Activated gamma-delta T cell (primary cell): ENCODE results near the gene VPS39.
"Not testable (repeated sequence)": the region's sequence is repeated elsewhere in the genome, so short reads cannot be mapped to it uniquely, and the experiment has no call there.

Experiments
- DNase-seq: peaks from one replicate; lab custom pipeline; 2025; lab: John Stamatoyannopoulos, UW
- total RNA-seq, 2 donors: gene quantifications; one replicate each; lab custom pipeline; 2026; lab: John Stamatoyannopoulos, UW

Gene VPS39, protein sequence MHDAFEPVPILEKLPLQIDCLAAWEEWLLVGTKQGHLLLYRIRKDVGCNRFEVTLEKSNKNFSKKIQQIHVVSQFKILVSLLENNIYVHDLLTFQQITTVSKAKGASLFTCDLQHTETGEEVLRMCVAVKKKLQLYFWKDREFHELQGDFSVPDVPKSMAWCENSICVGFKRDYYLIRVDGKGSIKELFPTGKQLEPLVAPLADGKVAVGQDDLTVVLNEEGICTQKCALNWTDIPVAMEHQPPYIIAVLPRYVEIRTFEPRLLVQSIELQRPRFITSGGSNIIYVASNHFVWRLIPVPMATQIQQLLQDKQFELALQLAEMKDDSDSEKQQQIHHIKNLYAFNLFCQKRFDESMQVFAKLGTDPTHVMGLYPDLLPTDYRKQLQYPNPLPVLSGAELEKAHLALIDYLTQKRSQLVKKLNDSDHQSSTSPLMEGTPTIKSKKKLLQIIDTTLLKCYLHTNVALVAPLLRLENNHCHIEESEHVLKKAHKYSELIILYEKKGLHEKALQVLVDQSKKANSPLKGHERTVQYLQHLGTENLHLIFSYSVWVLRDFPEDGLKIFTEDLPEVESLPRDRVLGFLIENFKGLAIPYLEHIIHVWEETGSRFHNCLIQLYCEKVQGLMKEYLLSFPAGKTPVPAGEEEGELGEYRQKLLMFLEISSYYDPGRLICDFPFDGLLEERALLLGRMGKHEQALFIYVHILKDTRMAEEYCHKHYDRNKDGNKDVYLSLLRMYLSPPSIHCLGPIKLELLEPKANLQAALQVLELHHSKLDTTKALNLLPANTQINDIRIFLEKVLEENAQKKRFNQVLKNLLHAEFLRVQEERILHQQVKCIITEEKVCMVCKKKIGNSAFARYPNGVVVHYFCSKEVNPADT
- 141 to 150 reads per million in 2 donors for total RNA-seq

DNA sequence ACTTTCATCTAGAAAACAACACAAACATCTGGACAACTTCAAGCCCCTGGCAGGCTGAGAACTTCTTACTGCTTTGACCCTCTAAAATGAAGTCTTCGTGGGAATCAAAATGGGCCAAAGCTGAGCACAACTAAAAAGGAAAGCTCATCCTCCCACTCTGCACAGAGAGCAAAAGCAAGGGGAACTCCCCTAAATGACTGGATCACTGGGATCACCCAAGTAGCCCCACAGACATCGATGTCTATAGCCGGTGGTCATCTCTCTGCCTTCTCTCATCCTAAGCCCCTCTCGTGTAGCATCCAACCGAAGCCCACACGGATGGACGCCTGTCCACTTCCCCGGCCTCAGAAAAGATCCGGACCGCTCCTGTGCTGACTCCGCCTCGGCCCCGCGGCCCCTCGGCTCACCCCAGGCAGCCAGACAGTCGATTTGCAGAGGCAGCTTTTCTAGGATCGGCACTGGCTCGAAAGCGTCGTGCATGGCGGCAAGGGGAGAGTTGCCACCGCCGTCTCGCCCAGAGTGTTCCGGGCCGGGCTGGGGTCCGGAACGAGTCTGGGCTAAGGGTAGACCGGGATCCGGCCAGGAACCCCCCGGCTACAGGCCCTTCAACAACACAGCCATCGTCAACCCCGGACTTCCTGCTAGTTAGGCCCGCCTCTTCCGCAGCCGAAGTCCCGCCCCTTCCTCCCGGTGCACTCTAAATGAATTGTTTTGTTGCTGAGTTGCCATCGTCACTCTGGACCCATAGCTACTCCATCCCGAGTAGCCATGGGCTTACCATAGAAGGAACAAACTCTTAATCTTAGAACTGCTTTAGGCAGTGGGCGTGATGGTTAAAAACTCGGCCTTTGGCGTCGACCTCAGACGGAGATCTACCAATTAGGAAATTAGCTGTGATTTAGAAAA is at the start of gene VPS39:
VPS39 (minus strand) TSS at position 631 of the 906 bp plus-strand sequence; CDS start at position 480, 151 bp downstream.
- DNase-seq = peak; percentile 48

DNA sequence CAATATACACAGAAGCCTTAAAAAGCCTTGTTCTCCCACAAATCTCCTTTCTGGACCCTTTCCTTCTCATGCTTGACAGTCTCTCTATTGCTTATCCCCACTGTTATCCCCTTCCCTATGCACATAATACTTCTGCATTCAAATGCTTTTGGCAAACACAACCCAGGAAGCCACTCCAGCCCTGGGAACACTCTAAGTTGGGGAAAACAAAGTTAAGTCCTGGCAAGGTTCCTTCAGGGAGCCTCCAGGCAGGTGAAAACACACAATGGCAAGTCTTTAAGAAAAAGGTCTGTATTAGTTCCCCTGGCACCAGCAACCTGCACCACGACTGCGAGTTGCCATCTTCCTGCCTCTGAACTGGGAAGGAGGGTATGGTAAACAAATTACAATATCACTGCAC is 45.2 kb upstream of the VPS39 start:
- no peak for DNase-seq

DNA sequence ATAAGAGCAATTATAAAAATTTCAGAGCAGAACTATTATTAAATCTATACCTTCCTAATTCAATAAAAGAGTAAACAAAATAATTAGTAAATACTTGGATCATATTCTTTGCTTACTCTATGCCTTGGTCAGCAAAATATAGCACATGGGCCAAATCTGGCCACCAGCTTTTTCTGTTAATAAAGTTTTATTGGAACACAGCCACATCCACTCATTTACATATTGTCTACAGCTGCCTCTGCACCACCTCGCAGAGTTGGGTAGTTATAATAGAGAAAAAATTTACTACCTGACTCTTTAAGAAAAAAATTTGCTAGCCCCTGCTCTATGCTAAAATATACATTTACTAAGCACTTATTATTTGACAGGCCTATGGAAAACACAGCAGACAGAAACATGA is 32.7 kb upstream of the VPS39 start:
- DNase-seq = no peak

DNA sequence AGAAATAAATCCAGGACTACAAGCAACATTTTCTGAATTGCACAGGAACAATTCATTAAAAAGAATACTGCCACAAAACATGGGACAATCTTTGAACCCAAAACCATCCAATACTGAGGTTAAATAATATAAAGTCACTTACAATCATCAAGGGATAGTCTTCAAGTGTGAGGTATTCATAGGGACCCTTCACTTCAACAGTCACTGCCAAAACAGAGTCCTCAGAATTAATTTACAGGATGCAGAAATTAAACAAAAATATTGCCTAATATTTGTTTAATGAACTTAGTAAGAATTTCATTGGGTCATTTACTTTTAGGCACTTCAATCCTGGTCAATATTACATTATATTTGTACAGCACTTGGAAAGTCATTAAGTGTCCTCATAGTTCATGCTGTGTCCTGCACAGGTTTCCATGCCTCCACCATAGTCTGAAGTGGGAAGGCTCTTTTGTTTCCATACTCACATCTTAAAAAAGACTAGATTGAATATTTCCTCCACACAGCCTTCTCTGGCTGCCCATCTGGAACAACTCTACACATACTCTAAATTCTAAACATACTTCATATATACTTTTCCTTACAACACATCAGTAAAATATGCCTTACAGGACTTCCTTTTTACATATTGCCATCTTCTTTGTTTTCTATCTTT is 31.6 kb upstream of the VPS39 start:
- no peak for DNase-seq

DNA sequence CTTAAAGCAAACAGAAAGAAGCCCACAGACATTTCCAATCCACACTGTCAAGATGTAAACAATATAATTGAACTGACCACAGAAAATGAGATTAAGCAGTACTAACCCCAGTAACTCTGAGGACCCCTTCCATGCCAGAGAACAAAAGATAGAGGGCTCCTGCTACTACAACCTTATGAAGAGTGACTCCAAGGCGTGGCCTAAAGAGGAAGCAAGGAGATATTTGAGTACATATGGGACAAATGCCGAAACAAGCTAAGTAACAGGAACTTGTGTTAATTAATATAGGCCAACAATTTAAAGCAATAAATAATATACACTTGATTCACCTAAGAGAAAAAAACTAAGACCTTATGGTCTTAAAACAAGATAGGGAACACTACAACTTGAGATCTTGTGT is 25.0 kb upstream of the VPS39 start:
- no peak for DNase-seq

DNA sequence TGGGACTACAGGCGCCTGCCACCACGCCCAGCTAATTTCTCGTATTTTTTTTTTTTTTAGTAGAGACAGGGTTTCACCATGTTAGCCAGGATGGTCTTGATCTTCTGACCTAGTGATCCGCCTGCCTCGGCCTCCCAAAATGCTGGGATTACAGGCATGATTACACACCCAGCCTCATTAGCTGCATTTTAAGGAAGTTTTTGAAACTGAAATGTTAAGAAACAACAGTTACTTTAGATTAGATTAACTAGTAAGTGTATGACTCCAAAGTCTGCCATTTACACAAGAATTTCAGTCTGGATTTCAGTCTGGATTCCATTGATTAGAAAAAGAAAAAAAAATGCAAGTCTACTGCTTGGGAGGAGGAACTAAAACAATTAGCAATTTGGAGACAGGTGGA is 24.5 kb upstream of the VPS39 start:
- no peak for DNase-seq

DNA sequence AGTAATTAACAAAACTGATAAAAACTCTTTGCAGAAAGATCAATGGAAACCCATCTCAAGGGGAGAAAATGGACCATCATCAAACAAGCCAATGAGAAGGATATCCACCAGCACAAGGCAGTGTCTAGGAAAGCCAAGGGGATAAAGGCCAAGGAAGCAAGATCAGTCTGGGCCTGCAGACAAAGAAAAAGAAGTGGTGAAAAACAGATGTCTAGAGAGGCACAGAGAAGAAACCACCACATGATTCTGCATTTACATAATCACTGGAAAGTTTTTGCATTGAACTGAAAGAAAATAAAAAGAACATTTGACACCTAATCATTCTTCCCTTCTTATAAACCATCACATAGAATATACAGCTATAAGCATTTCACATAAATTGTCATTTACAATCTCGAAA is 23.0 kb upstream of the VPS39 start:
- DNase-seq = no peak

DNA sequence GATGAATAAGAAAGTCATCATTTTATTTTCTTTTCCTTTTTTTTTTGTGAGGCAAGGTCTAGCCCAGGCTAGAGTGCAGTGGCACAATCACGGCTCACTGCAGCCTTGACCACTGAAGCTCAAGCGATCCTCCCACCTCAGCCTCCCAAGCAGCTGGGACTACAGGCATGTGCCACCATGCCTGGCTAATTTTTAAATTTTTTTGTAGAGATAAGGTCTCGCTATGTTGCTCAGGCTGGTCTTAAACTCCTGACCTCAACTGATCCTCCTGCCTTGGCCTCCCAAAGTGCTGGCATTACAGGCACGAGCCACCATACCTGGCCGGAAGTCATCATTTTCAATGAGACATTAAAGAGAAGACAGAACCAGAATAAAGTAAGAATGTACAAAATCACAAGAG is 20.9 kb upstream of the VPS39 start:
- DNase-seq = not testable (repeated sequence)

DNA sequence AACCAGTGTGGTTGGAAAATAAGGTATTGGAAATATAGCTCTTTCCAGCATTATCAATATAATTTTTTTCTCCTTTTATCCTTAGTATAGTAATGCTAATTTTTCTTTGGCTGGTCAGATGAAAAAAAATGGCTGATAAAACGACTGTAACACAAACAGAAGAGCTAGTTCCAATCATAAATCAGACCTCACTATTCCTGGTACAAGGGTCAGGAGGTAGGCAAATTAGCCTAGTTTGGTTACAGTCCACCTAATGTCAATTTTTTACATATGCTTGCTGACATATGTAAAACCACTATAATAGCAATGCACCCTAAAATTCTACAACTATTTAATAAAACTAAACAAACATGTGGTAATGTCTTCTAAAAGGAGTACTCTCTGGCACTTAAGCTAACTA is 19.9 kb upstream of the VPS39 start:
- no peak for DNase-seq

DNA sequence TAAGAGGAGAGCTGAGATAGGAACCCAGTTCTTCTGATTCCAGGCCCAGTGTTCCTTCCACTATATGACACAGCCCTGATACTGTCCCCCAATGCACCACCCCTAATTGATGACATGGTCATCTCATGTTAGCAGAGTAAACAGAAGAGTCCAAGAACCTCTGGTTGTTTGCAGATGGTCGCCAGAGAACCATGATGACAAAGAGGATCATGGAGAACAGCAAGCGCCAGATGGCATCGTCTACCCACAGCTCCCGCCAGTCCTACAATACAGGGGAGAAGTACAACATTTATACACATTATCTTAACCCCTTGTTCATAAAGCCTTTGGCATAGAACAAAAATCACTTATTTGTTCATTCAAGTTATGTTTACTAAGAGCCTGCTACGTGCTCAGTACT is 18.5 kb upstream of the VPS39 start:
- DNase-seq = no peak

DNA sequence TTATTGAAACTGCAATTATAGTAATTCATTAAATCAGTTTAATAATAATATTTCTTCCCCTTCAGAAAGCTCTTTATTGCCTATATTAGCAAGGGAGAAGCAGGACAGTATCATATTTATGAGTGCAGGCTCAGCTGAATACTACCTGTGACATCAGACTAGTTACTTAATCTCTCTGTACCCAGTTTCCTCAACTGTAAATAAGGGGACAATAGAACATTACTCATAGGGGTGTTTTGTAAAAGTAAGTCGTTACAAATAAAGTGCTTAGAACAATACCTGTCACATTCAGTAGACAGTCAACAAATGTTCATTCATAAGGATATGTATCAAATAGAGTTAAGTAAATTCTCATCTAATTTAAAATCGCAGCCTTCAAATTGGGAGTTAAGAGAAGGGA is 12.1 kb upstream of the VPS39 start:
- DNase-seq = no peak

DNA sequence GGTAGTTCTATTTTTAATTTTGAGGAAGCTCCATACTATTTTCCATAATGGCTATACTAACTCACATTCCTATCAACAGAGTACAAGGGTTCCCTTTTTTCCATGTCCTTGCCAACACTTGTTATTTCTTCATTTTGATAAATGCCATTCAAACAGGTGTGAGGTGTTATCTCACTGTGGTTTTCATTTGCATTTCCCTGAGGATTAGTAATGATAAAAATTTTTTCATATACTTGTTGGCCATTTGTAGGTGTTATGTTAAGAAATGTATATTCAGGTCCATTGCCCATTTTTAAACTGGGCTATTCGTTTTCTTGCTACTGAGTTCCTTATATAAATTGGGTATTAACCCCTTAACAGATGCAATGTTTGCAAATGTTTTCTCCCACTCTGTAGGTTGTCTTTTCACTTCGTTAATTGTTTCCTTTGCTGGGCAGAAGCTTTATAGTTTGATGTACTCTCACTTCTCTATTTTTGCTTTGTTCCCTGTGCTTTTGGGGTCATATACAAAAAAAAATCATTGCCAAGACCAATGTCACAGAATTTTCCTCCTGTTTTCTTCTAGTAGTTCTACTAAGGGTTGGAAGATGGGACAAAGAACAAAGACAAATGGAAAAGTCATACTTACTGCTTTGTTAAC is 11.0 kb upstream of the VPS39 start:
- no peak for DNase-seq

DNA sequence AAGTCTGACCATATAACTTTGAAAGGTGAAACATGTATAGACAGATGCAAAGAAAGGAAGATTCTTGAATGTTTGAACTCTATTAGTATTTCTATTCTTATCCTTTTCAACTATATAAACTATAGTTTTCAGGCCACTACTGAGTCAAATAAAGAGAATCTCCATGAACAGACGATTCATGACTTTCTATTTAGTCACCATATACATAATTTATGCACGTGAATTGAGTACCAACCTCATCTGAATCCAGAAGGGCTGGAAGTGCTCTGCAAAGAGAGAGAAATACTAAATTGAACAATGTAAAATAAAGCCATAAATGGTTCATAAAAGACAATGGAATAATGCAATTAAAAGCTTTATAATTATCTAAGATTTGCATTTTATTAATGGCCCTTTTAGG is 9.5 kb upstream of the VPS39 start:
- DNase-seq = no peak

DNA sequence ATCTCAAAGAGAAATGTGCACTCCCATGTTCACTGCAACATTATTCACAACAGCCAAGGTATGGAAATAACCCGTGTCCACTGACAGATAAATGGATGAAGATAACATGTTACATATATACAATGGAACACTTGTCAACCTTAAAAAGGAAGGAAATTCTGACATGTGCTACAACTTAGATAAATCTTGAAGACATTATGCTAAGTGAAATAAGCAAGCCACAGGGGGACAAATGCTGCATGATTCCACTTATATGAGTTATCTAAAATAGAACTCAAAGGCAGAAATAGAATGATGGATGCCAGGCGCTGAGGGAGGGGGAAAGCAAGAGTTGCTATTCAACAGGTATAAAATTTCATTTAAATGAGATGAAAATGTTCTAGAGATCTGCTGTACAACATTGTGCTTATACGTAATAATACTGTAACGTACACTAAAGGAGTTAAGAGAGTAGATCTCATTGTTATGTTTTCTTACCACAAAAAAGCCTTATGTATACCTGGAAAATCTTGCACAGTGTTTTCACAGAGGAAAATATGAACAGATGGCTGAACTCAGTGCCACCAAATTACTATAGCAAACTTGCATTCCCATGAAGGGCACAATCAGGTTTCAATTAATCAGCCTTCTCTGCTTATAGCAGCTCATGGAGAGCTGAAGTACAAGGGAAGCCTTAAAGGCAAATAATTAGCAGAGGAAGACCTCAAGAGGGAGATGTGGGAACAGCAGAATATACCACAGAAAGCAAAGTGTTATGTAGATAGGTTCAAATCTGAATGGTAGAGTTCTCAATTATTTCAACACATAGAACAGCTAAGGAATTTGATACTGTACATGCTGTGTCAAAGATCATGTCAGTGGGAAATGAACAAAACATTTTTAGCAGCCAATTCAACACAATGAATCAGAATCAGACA is 8.1 kb upstream of the VPS39 start:
- no peak for DNase-seq

DNA sequence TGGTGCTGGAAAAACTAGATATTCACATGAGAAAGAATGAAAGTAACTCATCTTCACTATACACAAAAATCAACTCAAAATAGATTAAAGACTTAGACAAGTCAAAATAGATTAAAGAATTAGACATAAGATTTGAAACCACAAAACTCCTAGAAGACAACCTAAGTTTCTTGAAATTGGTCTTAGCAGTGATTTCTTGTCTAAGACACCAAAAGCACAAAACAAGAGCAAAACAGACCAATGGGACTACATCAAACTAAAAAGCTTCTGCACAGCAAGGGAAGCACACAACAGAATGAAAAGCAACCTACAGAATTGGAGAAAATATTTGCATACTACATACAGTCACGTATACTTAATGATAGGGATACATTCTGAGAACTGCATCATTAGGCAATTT is 6.5 kb upstream of the VPS39 start:
- no peak for DNase-seq

DNA sequence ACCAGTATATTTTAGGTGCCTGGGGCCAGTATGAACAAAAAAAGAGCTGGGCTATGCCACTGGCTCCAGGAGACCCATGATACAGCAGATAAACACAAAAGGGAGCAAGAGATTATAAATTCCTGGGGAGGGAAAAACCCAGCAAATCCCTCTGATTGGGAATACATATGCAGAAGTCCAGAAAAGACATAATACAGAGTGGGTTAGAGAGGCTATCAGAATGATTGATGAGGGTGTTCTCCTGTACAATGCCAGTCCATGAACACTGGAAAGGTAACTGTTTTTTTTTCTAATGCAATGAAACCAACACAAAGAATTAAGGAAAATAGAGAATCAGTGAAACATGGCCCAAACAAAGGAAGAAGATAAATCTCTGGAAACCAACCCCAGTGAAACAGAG is 5.4 kb upstream of the VPS39 start:
- no peak for DNase-seq

DNA sequence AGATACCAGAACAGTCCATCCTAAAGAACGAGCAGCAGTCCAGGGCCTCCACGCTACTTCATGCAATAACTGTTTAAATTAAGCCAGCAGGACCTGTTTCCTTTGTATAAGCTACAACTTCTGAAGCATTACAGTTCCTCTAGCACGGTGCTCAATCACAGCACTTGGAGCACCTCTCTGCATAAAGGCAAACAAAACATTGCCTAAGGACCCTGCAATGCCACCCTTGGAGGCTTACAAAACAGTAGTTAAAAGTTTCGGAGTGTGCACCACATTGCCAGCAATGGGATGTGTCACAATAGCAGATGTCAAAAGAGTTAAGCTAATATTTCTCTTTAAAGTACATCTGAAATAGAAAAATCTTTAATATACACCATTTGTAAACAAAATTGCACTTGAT is 2.6 kb upstream of the VPS39 start:
- DNase-seq = no peak

DNA sequence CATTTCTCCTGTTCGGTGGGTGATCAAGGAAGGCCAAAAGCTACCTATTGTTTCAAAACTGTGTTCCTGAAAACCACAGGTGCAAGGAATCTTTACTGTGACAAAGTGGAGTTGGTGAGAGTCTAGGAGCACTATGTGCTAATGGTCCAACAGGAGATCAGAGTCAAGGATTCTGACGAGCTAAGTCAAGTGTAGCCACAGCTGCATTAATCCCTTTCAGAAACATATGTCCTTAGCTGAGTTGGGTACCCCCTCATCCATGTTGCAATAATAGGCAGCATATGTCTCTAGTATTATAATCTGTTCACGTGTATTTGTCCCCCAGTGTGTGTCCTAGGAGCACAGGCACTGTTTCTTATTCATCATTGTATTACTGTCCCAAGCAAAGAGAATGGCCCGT is 1.7 kb downstream of the VPS39 start:
- no peak for DNase-seq

DNA sequence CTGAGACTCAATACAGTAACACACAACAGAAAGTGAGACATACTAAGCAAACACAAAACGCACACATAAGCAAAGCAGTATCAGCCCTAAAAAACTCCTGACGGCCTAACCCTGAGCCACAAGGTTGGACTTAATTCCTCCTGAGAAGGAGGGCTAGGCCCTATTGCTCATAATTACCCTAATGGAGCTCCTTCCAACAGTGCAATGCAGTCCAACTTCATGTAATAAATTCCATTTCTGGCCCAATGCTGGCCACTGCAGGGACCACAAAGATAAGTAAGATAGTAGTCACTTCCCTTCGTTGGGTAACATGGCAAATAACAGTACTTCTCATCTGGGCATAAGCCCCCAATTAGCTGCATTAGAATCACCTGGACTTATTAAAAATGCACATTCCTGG is 4.2 kb downstream of the VPS39 start:
- DNase-seq = no peak

DNA sequence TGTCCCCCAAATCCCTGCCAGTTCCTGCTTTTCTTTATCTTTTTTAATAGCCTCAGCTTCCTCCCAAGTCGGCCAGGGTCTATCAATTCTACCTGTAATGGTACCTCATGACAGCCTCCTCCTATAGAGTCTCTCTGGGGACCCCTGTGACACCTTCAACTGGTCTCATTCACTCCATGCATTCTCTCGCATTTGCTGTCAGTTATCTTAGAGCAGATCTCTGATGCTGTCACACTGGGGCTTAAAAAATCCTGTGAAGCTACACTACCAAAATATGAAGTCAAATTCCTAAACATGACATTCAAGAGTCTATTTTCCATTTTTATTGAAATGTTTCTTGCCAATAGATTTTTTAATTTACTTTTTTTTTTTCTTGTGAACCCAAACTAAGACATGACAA is 5.5 kb downstream of the VPS39 start:
- DNase-seq = no peak
